ENCODE data around the gene PPM1G.

- no peak for TF ChIP-seq POLR2AphosphoS5 (IDR thresholded peaks at IDR 0.05; ENCODE audit: low read depth, low read length)
- no peak for TF ChIP-seq POLR2A (IDR thresholded peaks at IDR 0.05; ENCODE audit: low read depth, low read length)
Observed at GRCh38 chr2:27445155-27445554, 35.8 kb upstream of the PPM1G start.
